NCI-H524 treated with DMSO at 0.1 percent for 48 hours (cell line): Measurements from ENCODE around the gene NLRP8.
"Not testable (repeated sequence)": the region's sequence is repeated elsewhere in the genome, so short reads cannot be mapped to it uniquely, and the experiment has no call there.

Experiments used
- DNase-seq: peaks from one replicate; lab custom pipeline; 2025; lab: John Stamatoyannopoulos, UW

Gene NLRP8

GRCh38 chr19:55980415-55980814 lies 32.8 kb downstream of the NLRP8 start:
- no peak for DNase-seq

GRCh38 chr19:55985254-55985653 lies 37.6 kb downstream of the NLRP8 start:
- no peak for DNase-seq

GRCh38 chr19:55986487-55986886 lies 38.9 kb downstream of the NLRP8 start, which contains the start of gene NLRP5:
Gene NLRP5, plus strand, starts transcription at chr19:55986775.
- no peak for DNase-seq

- DNase-seq, result no peak
Observed at GRCh38 chr19:55990831-55991230, 43.2 kb downstream of the NLRP8 start.

- no peak for DNase-seq
Observed at GRCh38 chr19:55993492-55993891, 45.9 kb downstream of the NLRP8 start.

- no peak for DNase-seq
Observed at GRCh38 chr19:56014765-56015164, 67.1 kb downstream of the NLRP8 start.

- no peak for DNase-seq
Observed at GRCh38 chr19:56015756-56016155, 68.1 kb downstream of the NLRP8 start.

GRCh38 chr19:56019325-56019724 lies 71.7 kb downstream of the NLRP8 start:
- DNase-seq, result not testable (repeated sequence)

GRCh38 chr19:56020355-56020975 lies 72.8 kb downstream of the NLRP8 start:
- DNase-seq, result not testable (repeated sequence)

- DNase-seq, result no peak
Observed at GRCh38 chr19:56026769-56027168, 79.1 kb downstream of the NLRP8 start.
